Mucosa of gallbladder (tissue), 1 donor: ENCODE measurements around the gene LMO7. TPM values are rescaled to one million over a fixed set of nuclear protein-coding genes. Genes with fewer than 3 reads are reported as not detected.

Source experiments
- DNase-seq: peaks from one replicate; pipeline ENCODE4 v3.0.0-alpha.2; 2020; ENCODE audit warnings: low spot score
- total RNA-seq: library from RNA; stranded (reverse); gene quantifications from one replicate; pipeline ENCODE4 v1.2.1, GENCODE V29; 2021
- donor health status: DM: no; HTN: no; CAD: no.

LMO7 gene
- 124 TPM for total RNA-seq

DNA sequence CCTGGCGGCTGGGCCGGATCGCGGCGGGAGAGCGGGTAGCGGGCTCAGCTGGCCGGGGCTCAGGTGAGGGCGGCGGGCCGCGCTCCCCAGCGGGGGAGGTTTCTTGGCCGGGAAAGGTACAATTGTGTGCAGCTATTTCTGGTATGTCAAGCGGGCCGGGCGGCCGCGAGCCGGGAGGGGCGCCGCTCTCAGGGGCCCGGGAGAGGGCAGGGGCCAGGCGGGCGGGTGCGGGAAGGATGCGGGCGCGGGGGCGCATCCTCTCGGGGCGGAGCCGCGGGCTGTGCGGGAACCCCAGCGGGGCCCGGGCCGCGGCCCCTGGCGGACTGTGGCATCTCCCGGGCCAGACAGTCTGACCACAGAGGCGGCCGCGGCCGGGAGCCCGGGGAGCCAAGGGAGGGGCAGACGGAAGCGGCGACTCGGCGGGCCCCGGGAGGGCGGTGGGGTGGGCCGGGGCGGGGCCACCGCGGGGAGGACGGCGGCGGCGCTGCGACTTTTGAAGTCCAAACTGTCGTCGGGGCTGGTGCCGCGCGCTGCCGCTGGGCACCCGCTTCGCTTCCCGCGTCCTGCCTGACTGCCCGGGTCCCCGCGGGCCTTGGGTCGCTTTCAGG is at the start of gene LMO7:
TSS of gene LMO7 (plus strand) at position 503 of the 608 bp plus-strand sequence. CDS start 328 bp downstream, outside the sequence.
- DNase-seq: peak; percentile 42

DNA sequence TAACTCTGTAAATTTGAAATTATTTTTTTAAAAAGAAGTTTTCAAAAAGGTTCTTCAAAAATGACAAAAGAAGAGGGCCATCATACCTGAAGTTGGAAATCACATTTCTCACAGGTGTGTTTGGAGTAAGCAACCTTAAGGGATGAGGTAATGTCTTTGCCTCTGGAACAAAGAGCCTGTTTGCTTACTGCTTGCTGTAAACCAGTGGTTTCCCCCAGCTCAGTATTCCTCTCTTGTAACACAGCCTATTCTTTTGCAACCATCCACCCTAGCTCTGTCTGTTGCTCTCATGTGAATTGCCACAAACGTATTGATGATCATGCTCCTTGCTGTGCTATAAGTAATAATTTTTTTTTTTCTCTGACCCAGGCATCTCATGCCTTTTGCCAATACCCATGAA is 48.5 kb upstream of the LMO7 start:
- no peak for DNase-seq

GRCh38 chr13:75596657-75597182 is 39.4 kb upstream of the LMO7 start:
- no peak for DNase-seq

- DNase-seq: no peak
Measured at GRCh38 chr13:75600371-75600770, 35.8 kb upstream of the LMO7 start.

DNA sequence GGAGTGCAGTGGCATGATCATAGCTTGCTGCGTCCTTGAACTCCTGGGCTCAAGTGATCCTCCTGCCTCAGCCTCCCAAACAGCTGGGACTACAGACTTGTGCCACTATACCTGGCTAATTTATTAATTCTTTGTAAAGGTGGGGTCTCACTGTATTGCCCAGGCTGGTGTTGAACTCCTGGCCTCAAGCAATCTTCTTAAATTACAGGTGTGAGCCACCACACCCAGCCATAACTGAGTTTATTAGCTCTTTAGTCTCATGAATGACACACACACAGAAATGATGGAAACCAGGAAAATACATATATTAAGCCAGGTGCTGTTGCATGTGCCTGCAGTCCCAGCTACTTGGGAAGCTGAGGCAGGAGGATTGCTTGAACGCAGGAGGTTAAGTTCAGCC is 33.1 kb upstream of the LMO7 start:
- no peak for DNase-seq

- DNase-seq: no peak
Measured at GRCh38 chr13:75607447-75607846, 28.7 kb upstream of the LMO7 start.

DNA sequence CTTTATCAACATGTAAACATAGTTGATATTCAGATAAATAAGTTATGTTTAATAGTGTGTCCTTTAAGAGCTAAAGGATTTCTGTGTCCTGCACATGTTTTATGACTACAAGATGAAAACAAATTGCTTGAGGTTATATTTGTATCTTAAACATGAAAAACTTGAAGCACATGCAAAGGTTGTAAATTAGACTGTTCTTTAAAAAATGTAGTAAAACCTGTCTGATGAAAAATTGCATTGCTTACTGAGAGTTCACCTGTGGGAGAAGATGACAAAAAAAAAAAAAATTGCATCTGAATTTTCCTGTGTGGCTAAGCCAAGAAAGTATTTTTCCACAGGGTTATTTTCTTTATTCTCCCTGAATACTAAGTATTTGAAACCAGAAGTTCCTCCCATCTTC is 25.7 kb upstream of the LMO7 start:
- no peak for DNase-seq

GRCh38 chr13:75612354-75612753 is 23.8 kb upstream of the LMO7 start:
- DNase-seq: no peak

DNA sequence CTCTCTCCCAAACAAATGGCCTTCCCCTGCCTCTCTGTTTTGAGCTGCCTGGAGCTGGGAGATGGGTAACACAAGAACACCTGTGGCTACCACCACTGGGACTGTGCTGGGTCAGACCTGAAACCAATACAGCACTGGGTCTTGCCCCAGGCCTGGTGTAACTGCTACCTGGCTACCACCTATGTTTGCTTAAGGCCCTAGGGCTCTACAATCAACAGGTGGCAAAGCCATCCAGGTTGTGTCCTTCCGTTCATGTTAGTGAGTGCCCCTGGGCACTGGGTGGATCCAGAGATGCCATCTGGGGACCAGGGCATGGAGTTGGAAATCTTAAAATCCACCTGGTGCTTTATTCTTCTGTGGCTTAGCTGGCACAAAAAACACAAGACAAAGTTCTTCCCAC is 18.9 kb upstream of the LMO7 start:
- no peak for DNase-seq

GRCh38 chr13:75618308-75618707 is 17.8 kb upstream of the LMO7 start:
- no peak for DNase-seq

DNA sequence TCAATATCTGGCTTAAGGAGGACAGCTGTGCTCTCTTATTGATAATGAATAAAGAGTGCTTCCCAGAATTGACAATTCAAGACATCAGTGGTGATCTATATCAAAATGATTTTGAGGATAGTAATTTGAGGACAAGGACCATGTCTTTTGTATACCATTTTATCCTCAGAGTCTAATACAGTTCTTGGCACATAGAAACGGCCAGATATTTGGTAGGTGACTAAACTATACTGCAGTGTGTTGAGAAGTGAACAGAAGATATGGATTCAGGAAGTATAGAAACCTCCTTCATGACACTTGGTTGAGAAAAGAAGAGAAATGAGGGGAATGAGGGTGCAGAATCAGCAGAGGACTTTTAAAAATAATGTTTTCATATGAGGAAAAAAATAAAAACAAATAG is 16.1 kb upstream of the LMO7 start:
- no peak for DNase-seq

- no peak for DNase-seq
Measured at GRCh38 chr13:75621147-75621546, 15.0 kb upstream of the LMO7 start.

DNA sequence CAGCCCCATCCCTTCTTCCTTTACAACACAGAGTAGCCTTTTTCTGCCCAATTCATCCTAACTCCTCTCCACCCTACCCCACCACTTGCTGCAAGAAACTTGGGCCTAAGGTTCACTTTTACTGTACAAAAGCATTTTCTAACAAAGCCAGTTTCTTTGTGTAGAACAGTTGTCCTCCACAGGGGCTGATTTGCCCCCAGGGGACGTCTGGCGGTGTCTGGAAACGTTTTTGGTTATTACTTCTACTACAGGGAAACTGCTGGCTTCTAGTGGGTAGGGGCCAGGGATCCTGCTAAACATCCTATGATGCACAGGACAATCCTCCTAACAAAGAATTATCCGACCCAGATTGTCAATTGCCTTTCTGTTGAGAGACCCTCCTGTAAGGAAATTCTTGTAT is 7.3 kb upstream of the LMO7 start:
- DNase-seq: no peak

DNA sequence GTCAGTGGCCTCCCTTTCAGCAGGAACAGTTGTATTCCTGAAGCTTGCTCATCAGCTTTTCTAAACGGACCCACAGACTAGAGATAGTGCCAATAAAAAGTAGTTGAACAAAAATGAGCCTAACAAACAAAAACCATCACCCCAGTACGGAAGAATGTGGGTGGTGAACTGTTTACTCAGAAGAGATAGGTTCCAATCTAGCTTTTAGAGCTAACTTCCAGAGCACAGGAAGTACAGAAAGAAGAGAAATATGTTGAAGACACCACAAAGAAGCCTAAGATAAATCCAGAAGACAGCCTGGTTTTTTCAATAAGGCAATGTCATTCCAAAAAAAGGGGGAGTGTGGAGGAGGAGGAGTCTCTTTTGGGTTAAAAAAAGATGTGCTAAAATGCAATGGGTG is 2.8 kb upstream of the LMO7 start:
- no peak for DNase-seq

DNA sequence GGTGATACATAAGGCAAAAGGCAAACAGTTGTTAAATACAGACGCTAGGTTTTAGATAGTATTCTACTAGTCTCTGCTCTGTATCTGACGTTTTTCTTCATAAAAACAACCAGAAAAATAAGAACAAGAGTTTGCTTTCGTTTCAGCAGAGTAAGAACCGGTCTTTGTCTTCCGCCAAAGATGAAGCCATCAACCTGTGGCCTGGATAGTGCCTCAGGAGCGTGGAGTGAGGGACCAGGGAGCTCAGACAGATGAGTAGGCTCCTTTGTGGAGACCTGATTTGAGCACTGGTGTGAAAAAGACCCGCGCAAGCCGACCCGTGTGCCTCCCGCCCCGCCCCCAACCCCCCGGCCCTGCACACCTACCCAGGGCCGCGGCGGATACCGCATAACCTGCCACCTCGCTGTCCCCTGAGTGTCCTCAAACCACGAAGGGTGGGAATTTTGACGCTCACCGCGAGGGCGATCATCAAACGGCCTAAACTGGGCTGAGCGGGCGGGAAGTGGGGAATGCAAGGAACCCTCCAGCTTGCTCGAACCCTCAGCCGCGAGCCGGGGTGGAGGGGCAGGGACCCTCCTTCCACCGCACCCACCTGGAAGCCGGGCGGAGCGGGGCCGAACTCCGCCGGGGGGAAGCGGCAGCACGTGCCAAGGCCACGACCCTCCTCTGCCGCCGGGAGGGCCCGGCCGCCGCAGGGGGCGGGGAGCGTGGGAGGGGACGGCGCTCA is 866 bp upstream of the LMO7 start:
- DNase-seq: no peak

GRCh38 chr13:75636436-75637180 is 478 bp downstream of the LMO7 start:
- peak; percentile 14 for DNase-seq

DNA sequence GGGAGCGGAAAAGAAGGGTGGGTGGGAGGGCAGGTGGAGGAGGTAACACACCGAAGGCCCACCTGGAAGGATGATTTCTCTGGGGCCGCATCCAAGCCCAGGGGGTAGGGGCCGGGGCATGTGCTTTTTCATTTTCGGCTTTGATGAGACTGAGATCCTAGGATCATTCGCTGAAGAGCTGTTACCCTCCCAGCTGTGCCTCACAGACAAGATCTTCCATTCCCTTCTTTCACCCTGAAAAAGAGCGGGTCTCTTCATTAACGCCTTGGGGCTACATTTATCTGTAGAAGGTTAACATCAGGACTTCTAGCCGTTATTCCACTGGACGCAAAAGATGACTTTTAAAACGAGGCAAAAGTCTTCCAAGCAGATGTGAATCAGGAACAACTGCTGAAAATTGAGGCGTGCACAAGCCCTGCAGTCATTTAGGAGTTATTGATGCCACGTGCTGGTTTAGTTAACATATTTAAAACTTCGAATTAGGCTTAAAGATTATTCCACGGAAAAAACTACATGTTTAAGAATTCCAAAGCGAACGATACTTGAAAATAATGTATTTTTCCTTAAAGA is 1.1 kb downstream of the LMO7 start:
- DNase-seq: no peak

GRCh38 chr13:75639454-75639853 is 3.3 kb downstream of the LMO7 start:
- DNase-seq: no peak

DNA sequence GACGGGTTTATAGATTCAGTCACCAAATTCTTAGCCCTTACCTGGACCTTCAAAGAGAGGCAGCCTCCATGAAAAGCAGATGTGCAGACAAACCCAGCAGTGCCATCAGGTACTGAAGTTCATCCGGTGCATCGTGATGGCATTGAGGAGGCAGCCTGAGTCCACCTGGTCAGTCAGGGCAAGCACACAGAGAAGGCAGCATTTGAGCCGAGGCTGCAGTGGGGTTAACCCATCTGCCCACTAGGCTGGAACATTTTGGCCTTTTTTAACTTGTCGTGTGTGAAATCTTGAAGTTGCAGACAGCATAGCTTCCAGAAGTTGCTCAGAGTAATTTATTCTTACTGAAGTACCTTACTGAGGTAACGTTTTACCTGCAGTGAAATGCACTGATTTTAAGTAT is 4.9 kb downstream of the LMO7 start:
- DNase-seq: no peak

GRCh38 chr13:75643182-75643581 is 7.1 kb downstream of the LMO7 start:
- DNase-seq: no peak

DNA sequence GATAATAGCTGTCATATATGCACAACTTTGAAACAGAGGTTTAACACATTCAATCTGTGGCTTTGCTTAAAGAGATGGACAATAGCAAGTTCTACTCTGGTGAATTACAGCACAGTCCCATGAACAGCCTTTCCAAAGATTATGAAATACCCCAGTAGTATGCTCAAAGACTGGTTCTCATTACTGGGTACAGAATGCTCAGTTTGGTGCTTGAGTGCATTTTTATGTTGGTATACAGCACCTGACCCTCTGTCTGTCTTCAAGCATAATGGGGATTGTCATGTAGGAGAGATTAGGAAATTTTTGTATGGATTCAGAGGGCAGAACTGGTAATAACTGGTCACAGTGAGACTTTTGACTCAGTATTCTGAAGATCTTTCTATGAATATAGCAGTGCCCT is 7.6 kb downstream of the LMO7 start:
- no peak for DNase-seq

DNA sequence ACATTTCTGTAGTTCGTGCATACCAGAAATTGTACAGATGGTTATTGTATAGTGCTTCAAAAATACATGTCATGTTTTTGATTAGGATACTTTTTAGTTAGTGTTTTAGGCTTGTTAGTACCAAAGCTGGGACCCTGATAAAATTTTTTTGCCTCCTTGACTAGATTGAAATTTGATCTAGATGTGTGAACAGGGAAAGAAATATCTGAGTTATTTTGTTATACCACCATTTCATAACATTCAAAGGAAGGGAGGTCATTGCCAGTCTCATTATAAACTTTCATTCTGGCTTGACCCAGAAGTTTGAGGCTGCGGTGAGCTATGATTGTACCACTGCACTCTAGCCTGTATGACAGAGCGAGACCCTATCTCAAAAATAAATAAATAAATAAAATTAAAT is 9.0 kb downstream of the LMO7 start:
- DNase-seq: no peak
